ENCODE results near the gene CTNNA1.

Gene CTNNA1

GRCh38 chr5:138955013-138955660 is 201.9 kb downstream of the CTNNA1 start:
- Histone ChIP-seq H3K4me3 (ENCODE audit: low read depth, low read length) (no peak overlapping the region), H3K4me1 (ENCODE audit: control insufficient read depth, insufficient read depth, low read length) (peaks cover 3% of the 10 kb centered on the region; the same call in 1 of the 2 replicates), H3K36me3 (ENCODE audit: control insufficient read depth in 2 of 2, insufficient read depth in 1 of 2, low read length in 2 of 2) (no peaks in the 10 kb centered on the region), H3K9me3 (ENCODE audit: control insufficient read depth, insufficient read depth, low read depth, low read length) (no peaks in the 10 kb centered on the region), H3K27ac (ENCODE audit: extremely low read depth, low read depth, low read length) (no peak overlapping the region)
- ChIA-PET CTCF (interaction anchor here (0.9 kb wide), 1 partner anchor 11 kb away, joined by 4 read pairs; no protein-coding TSS in a partner anchor), POLR2A (no interaction called here)
- TF ChIP-seq ZBTB21 (tag by site-specific recombination; IDR thresholded peaks at IDR 0.05) (no peak), SP2 (tag by site-specific recombination; IDR thresholded peaks at IDR 0.05) (no peak), INSM2 (tag by site-specific recombination; IDR thresholded peaks at IDR 0.05) (no peak), ZFP41 (tag by site-specific recombination; IDR thresholded peaks at IDR 0.05; ENCODE audit: borderline replicate concordance) (no peak), ZNF302 (tag by site-specific recombination; IDR thresholded peaks at IDR 0.05; ENCODE audit: low read depth) (no peak), OVOL3 (tag by site-specific recombination; IDR thresholded peaks at IDR 0.05) (no peak), ZNF214 (tag by site-specific recombination; IDR thresholded peaks at IDR 0.05; ENCODE audit: borderline replicate concordance) (no peak), ZFP37 (tag by site-specific recombination; IDR thresholded peaks at IDR 0.05) (no peak), ZNF837 (tag by site-specific recombination; IDR thresholded peaks at IDR 0.05) (no peak), ZBTB11 (tag by site-specific recombination; conservative IDR thresholded peaks at IDR 0.05; ENCODE audit: low read depth) (no peak), AEBP2 (tag by site-specific recombination; IDR thresholded peaks at IDR 0.05; ENCODE audit: borderline replicate concordance) (no peak), SCRT1 (tag by site-specific recombination; IDR thresholded peaks at IDR 0.05; ENCODE audit: borderline replicate concordance) (no peak), SALL2 (tag by site-specific recombination; IDR thresholded peaks at IDR 0.05; ENCODE audit: borderline replicate concordance) (no peak), ZBTB10 (tag by site-specific recombination; IDR thresholded peaks at IDR 0.05) (no peak), PRDM1 (tag by site-specific recombination; IDR thresholded peaks at IDR 0.05) (no peak), ZNF501 (tag by site-specific recombination; IDR thresholded peaks at IDR 0.05) (no peak)
- TF ChIP-seq, protein P1, sequence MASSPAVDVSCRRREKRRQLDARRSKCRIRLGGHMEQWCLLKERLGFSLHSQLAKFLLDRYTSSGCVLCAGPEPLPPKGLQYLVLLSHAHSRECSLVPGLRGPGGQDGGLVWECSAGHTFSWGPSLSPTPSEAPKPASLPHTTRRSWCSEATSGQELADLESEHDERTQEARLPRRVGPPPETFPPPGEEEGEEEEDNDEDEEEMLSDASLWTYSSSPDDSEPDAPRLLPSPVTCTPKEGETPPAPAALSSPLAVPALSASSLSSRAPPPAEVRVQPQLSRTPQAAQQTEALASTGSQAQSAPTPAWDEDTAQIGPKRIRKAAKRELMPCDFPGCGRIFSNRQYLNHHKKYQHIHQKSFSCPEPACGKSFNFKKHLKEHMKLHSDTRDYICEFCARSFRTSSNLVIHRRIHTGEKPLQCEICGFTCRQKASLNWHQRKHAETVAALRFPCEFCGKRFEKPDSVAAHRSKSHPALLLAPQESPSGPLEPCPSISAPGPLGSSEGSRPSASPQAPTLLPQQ (tag by site-specific recombination; IDR thresholded peaks at IDR 0.05) = no peak
- TF ChIP-seq, protein P2, sequence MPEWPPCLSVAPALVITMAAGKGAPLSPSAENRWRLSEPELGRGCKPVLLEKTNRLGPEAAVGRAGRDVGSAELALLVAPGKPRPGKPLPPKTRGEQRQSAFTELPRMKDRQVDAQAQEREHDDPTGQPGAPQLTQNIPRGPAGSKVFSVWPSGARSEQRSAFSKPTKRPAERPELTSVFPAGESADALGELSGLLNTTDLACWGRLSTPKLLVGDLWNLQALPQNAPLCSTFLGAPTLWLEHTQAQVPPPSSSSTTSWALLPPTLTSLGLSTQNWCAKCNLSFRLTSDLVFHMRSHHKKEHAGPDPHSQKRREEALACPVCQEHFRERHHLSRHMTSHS (tag by site-specific recombination; IDR thresholded peaks at IDR 0.05) = no peak

Data from HEK293 (cell line).